Epithelial cell of proximal tubule (primary cell): ENCODE data around the gene MBD3L5. TPM values are rescaled to one million over a fixed set of nuclear protein-coding genes. Genes with fewer than 3 reads are reported as not detected.
"Not testable (repeated sequence)": the region's sequence is repeated elsewhere in the genome, so short reads cannot be mapped to it uniquely, and the experiment has no call there.

ENCODE experiments used
- DNase-seq: peaks from one replicate; pipeline ENCODE4 v3.0.0-alpha.2; 2011; ENCODE audit warnings: low read depth
- H3K4me3 ChIP-seq: 2 replicates; pipeline ENCODE4 v1.5.1; 2011; ENCODE audit warnings: low read depth, mild to moderate bottlenecking, low read length
- CTCF ChIP-seq: conservative IDR thresholded peaks from 2 replicates; pipeline ENCODE4 v1.5.1; 2012; ENCODE audit warnings: low read depth, mild to moderate bottlenecking, low read length
- total RNA-seq: library from RNA; depleted of rRNA; stranded (reverse); fragments of >200 nt; gene quantifications from 2 replicates; pipeline ENCODE4 v1.2.3, GENCODE V29; 2015

MBD3L5 gene
- total RNA-seq, result not detected in 2 replicates

GRCh38 chr19:7030278-7030677 lies at the start of gene MBD3L5:
TSS of gene MBD3L5 (plus strand) at chr19:7030578. CDS start at chr19:7030612, 34 bp downstream.
- H3K4me3 ChIP-seq, DNase-seq: not testable (repeated sequence)

GRCh38 chr19:6983448-6983847 lies 46.9 kb upstream of the MBD3L5 start:
- no peak for TF ChIP-seq CTCF
- no peak overlapping the region for H3K4me3 ChIP-seq
- DNase-seq, result no peak

GRCh38 chr19:6987850-6988249 lies 42.5 kb upstream of the MBD3L5 start:
- H3K4me3 ChIP-seq, result no peak overlapping the region
- no peak for DNase-seq
- TF ChIP-seq CTCF, result no peak

GRCh38 chr19:6988257-6988656 lies 42.1 kb upstream of the MBD3L5 start:
- DNase-seq, result no peak
- TF ChIP-seq CTCF, result no peak
- H3K4me3 ChIP-seq, result no peak overlapping the region

- DNase-seq, result no peak
- TF ChIP-seq CTCF, result no peak
Observed at GRCh38 chr19:6995054-6995453, 35.3 kb upstream of the MBD3L5 start.

GRCh38 chr19:6996810-6997209 lies 33.6 kb upstream of the MBD3L5 start:
- no peak for TF ChIP-seq CTCF
- DNase-seq, result no peak

More at GRCh38 chr19:6995054-6995453, 35.3 kb upstream of the MBD3L5 start:
- H3K4me3 ChIP-seq, result no peak overlapping the region

GRCh38 chr19:6997679-6998445 lies 32.5 kb upstream of the MBD3L5 start:
- no peak for DNase-seq
- no peak for TF ChIP-seq CTCF
- no peak overlapping the region for H3K4me3 ChIP-seq

More at GRCh38 chr19:6996810-6997209, 33.6 kb upstream of the MBD3L5 start:
- no peak overlapping the region for H3K4me3 ChIP-seq
